Endometrial microvascular endothelial cells (primary cell): ENCODE results near the gene EVC2. TPM values are rescaled to one million over a fixed set of nuclear protein-coding genes. Genes with fewer than 3 reads are reported as not detected.
"Not testable (repeated sequence)": the region's sequence is repeated elsewhere in the genome, so short reads cannot be mapped to it uniquely, and the experiment has no call there.

Experiments
- in situ Hi-C: cut with HindIII; loops from 2 replicates; pipeline ENCODE4 v1.10.0; 2017; ENCODE audit warnings: low sequenced_read_pairs, low pct_unique_long_range_greater_than_20kb; ENCODE audit errors: inconsistent ontology term
- total RNA-seq: library from RNA; depleted of rRNA; stranded (reverse); fragments of >200 nt; gene quantifications from one replicate; pipeline ENCODE4 v1.2.3, GENCODE V29; 2015; ENCODE audit errors: inconsistent ontology term

EVC2 gene
- total RNA-seq, 1 donor from 2014 or later: 4.0 TPM

DNA sequence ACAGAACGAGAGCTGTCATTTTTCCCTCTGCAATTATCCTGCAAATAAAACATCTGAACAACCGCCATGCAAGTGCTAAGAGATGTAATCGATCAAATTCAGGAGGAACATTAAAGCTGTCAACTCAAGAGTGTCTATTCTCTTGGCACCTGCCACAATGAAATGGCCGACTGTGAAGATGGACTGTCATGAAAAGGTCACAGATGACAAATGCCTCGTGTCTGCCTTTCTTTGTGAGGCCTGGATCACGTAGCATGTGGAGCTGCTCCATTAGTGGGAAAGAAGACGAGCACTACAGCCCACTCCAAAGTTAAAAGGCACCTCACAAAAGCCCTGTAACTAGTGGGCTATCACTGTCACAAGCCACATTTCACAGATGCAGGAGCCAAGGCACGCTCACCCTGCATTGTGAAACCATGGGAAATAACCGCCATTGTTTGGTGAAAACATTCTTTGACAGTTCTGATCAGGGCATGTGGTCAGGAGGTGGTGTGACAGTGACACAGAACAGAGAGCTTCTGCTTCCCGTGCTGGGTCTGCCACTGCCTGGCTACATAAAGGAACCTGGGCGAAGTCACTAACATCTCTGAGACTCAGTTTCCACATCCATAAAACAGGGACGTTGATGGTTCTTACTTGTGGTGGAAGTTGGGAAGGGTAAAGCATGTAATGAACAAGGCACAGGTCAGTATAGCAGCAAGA is 98.9 kb downstream of the EVC2 start:
- in situ Hi-C loops: no loop called here

DNA sequence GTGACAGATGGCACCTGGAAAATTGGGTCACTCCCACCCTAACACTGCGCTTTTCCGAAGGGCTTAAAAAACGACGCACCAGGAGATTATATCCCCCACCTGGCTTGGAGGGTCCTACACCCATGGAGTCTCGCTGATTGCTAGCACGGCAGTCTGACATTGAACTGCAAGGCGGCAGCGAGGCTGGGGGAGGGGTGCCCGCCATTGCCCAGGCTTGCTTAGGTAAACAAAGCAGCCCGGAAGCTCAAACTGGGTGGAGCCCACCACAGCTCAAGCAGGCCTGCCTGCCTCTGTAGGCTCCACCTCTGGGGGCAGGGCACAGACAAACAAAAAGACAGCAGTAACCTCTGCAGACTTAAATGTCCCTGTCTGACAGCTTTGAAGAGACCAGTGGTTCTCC is 114.5 kb downstream of the EVC2 start:
- in situ Hi-C loops: not testable (repeated sequence)

DNA sequence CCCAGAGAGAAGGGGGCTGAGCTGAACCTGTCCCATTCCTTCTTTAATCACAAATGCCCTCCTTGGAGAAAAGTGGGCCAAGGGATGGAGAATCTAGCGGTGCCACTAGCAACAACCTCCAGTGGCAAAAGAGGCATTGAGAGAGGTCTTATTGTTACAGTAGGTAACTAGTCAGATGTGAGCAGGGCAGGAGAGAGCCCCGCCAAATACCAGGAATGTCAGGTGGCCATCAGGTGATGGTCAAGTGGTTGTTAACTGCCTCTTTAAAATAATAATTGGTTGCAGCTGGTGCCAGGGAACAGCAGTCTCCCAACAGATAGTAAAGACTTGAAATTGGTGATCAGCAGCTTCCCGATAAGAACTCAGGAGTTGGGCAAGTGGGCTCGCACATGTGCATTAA is 116.1 kb downstream of the EVC2 start:
- in situ Hi-C loops: no loop called here

DNA sequence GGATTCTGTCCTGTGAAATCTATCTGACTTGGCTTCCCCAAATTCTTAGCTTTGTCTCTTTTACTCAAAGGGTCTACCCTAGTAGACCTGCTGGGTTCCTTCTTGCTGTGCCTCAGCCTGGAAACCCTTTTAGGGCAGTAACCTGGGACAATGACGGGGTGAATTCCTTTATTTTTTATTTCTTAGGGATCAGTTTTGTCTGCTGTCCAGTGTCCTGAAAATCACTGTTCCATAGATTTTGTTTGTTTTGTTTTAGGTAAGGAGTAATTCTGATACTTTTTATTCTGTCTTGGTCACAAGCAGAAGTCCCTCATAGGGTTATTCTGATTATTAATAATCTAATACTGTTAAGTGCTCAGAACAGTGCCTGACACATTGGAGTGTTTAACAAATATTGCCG is 118.9 kb downstream of the EVC2 start:
- in situ Hi-C loops: no loop called here

DNA sequence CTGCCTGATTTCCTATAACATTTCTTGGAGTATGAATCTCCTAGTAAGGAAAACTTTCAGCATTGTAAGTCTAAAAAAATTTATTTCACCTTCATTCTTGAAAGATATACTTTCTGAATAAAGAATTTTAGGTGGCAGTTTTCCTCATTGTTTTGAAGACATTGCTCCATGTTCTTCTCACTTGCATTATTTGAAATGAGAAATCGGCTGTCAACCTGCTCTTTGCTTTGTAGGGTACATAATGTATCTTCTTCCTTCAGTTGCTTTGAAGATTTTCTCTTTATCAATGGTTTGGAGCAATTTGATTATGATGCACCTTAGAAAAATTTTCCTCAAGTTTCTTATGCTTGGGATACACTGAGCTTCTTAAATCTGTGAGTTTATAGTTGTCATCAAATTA is 120.3 kb downstream of the EVC2 start:
- in situ Hi-C loops: no loop called here

DNA sequence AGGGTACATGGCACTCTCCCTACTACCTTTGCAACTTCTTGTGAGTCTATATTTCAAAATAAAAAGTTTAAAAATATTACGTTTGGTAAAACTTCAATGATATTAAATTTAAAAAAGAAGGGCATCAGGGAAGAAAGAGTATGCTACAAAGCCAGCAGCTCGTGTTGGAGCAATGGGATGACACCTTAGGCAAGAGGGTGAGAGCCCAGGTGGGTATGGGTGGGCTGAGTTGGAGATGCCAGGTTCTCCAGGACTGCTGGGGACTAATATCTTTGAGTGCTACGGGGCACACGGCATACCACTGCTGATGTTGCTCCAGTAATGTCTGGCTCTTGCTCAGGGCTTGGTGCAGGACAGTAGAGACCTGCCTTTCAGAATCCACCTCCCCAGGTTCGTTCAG is 132.4 kb downstream of the EVC2 start:
- in situ Hi-C loops: no loop called here

DNA sequence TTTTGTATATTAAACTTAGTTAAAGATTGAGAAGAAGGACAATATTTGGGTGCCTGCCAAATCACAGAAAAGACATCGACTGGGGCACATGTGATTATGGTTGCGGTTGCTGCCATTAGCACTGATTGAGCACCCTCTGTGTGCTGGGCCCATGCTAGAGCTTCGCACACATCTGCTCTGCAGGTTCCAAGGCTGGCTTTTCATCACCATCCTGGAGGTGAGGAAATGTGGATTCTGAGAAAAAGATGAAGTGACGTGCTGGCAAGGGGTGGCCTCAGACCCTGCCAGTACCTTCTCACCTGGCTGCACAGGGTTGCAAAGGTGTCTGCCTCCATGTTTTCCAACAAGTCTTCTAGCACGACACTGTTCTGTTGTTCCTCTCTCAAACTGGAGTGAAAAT is 134.0 kb downstream of the EVC2 start:
- in situ Hi-C loops: no loop called here

DNA sequence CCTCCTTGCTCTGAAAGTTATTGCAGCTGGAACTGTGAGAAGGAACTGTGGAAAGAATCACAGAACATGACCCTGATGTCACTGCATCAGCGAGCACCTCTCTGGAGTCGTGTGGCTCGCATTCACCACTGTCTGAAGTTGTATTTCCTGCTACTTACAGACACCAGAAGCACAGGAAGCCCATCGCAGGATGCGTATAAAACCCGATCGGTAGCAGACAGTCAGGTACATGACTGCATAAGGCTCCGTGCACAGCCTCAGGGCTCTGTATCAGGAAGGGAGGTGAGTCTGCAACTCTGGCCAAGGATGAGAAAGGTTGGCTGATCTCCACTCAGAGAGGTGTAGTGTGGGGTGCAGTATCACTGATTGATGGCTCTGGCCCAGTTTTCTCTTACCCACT is 134.4 kb downstream of the EVC2 start:
- in situ Hi-C loops: no loop called here

DNA sequence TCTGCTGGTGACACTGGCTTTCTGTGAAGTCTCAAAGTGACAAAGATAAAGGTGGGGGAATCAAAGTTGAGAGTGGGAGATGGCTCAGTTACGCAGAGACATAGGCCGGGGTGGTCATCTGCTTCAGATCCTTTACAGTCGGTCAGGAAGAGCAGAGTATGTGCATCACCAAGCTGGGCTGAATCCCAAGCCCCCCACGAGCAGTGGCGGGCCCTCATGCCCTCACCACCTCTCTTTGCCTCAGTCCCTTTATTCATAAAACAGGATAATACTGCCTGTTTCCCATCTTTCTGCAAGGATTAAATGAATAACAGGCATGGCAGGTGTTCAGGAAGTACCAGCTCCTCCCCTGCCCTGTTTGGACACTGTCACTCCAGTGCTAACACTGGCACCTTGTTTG is 135.6 kb downstream of the EVC2 start:
- in situ Hi-C loops: no loop called here

DNA sequence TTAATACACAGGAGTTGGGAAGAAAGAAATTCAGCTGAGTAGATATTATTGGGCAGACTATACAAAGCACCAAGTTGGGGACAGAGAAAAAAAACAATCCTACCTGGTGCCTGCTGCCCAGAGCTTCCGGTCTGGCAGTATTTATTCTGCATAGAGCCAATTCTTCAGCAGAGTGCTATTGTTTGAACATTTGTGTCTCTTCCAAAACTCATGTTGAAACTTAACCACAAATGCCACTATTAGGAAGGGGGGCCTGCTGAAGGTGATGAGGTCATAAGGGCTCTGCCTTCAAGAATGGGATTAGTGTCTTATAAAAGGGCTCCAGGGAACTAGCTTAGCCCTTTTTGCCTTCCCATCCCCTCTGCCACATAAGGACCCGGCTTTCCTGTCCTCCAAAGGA is 136.2 kb downstream of the EVC2 start:
- in situ Hi-C loops: no loop called here

DNA sequence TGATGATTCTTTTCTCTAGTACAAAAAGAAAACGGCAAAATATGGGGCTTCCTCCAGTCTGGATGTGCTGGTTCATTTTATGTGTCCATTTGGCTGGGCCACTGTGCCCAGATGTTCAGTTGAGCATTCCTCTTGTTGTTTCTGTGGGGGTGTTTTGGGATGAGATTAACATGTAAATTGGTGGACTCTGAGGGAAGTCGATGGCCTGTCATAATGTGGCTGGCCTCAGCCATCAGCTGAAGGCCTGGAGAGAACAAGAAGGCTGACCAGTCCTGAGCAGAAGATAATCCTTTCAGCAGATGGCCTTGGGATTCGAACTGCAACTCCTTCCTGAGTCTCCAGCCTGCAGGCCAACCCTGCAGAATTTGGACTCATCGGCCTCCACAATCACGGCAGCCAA is 136.7 kb downstream of the EVC2 start:
- in situ Hi-C loops: no loop called here

DNA sequence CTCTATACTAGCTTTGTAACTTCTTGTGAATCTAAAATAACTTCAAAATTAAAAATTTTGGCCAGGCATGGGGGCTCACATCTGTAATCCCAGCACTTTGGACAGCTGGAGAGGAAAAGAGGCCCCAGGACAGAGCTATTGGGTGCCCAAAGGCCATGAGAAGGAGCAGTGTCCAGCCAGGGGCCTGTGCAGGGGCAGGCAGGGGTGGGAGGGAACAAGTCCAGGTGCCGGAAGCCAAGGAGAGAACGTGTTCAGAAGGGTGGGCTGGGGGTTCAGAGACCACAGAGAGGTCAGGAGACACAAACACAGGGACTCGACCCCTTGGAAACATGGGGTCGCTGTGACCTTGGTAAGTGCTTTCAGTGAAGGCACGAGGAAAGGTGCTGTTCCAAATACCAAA is 138.9 kb downstream of the EVC2 start:
- in situ Hi-C loops: no loop called here

DNA sequence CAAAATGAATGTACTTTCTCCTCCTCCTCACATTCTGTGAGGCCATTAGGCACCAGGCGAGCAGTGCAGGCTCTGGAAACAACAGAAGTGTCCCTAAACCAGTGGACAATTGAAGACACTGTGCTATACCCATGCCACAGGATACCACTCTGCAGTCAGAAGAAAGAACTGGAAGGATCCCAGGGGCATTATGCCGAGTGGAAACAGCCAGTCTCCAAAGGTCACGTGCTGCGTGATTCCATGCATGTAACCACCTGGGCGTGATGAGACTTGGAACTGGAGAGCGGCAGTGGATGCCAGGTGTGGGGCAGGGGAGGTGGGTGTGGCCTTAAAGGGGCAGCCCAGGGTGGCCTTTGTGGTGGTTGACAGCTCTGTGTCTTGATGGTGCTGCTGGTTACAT is 139.4 kb downstream of the EVC2 start:
- in situ Hi-C loops: no loop called here

DNA sequence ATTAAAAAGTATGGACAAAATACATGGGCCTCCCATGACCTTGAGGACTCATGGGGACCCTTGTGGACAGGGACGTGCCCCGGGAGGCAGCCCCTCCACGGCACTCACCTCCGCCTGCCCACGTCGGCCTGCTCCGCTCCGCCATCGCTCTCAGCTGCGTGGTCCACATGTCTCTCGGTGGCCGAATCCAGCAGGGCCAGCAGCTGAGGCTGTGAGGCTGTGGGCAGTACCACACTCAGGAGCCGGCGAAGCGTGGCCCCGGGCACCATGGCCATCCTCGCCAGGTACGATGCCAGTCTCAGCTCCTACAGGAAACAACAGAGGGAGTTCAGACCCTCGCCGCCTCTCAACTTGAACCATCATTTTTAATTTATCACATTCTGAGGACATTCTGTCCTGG is 140.0 kb downstream of the EVC2 start:
- in situ Hi-C loops: no loop called here

DNA sequence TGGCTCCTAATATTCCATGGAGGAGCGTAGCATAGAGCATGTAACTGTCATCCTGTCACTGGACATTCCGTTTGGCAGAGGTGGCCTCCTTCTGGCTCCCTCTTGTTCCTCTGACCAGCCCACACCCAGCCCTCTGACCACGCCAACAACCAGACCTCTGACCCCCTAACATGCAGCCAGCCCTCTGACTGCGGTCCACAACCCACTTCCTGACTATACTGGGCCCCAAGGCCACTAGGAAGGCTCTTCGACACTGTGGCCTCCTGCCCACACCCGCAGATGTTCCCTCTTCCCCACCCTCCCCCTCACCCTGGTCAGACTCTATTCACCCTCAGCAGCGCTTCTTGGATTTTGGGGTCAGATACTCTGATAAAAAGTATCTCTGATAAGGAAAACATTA is 141.4 kb downstream of the EVC2 start:
- in situ Hi-C loops: no loop called here

DNA sequence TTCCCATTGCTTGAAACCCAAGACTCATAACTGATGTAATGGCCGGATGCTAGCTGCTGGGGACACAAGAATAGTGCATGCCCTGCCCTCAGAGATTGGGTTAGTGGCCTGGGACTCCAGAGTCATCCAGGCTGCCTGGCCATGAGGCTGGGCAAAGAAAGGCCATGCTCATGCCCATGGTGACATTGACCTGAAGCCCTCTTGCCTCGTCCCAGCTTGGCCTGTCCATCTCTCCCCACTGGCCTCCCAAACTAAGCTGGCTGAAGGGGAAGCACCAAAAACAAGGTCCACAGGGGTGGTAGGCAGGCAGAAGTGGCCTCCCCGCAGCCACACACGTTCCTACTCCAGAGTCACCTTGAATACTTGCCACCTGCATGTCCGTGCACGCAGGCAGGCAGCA is 141.8 kb downstream of the EVC2 start:
- in situ Hi-C loops: no loop called here

DNA sequence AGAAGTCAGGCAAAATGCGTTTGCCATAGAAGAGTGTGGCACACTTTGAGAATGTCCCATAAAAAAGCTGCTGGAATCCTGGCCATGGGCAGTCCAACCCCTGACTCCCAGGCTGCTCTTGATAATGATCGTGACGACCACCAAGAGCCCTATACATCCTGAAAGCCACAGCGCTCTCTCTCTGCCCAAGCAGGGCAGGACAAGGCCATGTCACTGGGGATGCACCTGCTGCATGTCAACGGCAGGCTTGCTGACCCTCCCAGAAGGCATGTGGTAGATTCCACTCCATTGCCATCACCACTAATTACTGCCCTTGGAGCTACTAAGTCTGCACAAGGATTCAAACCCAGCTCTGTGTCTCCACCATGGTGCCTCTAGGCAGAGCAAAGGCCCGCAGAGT is 144.5 kb downstream of the EVC2 start:
- in situ Hi-C loops: no loop called here

DNA sequence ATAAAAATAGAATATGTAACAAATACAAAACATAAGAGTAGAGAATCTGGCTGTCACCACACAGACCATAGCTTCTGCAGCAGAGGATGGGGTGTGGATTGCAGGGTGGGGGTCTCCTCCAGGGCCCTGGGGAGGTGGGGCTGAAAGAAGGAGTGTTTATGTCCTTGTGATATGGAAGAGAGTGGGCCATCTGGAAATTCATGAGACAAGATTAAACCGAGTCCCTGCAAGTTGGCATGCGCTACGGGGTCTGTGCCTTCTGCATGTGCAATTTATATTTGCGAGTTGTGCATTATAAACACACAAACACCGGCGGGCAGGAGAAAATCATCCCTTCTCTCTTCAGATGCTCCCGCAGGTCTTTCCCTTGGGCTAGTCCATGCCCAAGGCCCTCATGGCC is 145.9 kb downstream of the EVC2 start:
- in situ Hi-C loops: no loop called here

DNA sequence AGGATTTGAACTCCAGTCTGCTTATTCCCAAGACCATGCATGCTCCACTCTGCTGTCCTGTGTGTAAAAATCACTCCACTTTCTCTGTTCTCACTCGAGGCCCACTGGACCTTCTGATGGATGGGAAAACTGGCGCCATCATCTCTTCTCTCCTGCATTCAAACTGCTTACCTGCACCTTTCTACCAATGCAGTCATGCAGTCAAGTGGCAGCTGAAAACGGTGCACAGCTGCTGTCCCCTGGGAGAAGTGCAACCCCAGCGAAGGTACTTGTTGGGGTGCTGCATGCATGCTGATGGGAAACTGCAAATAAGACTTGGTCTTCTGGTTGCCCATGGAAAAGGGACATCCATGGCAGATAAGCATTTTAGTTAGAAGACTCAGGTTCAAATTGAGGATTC is 147.1 kb downstream of the EVC2 start:
- in situ Hi-C loops: no loop called here

DNA sequence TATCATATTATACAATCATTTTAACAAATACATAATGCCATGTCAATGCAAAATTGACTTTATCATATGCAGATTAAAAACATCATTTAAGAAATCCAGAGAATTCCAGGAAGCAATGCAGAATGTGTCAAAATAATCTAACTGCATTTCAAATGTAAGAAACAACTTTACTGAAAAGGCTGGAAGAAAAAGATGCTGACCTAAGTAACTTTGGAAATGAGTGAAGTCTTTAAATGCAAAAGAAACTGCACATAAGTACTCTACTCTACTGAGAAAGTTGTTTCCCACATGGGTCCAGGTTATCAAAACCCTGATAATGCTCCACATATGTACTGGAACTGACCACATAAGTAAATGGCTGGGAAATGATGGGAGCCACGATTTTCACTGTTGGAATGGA is 149.9 kb downstream of the EVC2 start:
- in situ Hi-C loops: no loop called here

DNA sequence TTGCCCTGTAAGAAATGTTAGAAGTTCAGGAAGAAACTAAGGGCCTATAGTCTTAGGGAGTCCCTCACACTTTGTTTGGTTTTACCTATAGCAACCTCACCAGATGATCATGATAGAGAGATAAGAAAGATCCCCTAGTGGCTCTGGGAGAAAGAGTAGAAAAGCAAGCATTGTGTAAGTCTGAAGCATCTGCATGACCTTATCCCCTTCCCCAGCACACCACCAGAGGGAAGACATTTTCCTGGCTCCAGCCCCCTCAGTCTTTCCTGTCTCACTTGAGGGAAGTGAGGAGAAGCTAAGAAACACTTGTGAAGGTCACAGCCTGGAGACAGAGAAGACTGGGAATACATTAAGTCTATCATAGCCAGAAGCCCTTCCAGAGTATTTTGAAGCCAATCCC is 154.0 kb downstream of the EVC2 start:
- in situ Hi-C loops: no loop called here
